ENCODE data around the gene OCA2.

GRCh38 chr15:28101201-28101600 lies 2.1 kb upstream of the OCA2 start:
- TF ChIP-seq CTCF (IDR thresholded peaks at IDR 0.05): no peak
- TF ChIP-seq, protein P1, sequence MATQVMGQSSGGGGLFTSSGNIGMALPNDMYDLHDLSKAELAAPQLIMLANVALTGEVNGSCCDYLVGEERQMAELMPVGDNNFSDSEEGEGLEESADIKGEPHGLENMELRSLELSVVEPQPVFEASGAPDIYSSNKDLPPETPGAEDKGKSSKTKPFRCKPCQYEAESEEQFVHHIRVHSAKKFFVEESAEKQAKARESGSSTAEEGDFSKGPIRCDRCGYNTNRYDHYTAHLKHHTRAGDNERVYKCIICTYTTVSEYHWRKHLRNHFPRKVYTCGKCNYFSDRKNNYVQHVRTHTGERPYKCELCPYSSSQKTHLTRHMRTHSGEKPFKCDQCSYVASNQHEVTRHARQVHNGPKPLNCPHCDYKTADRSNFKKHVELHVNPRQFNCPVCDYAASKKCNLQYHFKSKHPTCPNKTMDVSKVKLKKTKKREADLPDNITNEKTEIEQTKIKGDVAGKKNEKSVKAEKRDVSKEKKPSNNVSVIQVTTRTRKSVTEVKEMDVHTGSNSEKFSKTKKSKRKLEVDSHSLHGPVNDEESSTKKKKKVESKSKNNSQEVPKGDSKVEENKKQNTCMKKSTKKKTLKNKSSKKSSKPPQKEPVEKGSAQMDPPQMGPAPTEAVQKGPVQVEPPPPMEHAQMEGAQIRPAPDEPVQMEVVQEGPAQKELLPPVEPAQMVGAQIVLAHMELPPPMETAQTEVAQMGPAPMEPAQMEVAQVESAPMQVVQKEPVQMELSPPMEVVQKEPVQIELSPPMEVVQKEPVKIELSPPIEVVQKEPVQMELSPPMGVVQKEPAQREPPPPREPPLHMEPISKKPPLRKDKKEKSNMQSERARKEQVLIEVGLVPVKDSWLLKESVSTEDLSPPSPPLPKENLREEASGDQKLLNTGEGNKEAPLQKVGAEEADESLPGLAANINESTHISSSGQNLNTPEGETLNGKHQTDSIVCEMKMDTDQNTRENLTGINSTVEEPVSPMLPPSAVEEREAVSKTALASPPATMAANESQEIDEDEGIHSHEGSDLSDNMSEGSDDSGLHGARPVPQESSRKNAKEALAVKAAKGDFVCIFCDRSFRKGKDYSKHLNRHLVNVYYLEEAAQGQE (IDR thresholded peaks at IDR 0.05; ENCODE audit: insufficient read depth in 1 of 2, low read depth in 2 of 2, low read length in 1 of 2): no peak
- TF ChIP-seq SIN3A (IDR thresholded peaks at IDR 0.05; ENCODE audit: borderline replicate concordance, insufficient read depth, low read depth, low read length): no peak
- TF ChIP-seq TCF7L2 (IDR thresholded peaks at IDR 0.05; ENCODE audit: low read depth, low read length): no peak
- TF ChIP-seq POLR2AphosphoS5 (IDR thresholded peaks at IDR 0.05; ENCODE audit: low read depth, low read length): no peak

Data from Panc1 (cell line).